ENCODE results near the gene TRPV3. TPM values are rescaled to one million over a fixed set of nuclear protein-coding genes. Genes with fewer than 3 reads are reported as not detected.

The TRPV3 gene
- total and polyA plus RNA-seq, 2 donors (not counting 3 experiments of a cell fraction or from before 2014, with no cell fraction given), result 0.01 TPM; not detected in 1

DNA sequence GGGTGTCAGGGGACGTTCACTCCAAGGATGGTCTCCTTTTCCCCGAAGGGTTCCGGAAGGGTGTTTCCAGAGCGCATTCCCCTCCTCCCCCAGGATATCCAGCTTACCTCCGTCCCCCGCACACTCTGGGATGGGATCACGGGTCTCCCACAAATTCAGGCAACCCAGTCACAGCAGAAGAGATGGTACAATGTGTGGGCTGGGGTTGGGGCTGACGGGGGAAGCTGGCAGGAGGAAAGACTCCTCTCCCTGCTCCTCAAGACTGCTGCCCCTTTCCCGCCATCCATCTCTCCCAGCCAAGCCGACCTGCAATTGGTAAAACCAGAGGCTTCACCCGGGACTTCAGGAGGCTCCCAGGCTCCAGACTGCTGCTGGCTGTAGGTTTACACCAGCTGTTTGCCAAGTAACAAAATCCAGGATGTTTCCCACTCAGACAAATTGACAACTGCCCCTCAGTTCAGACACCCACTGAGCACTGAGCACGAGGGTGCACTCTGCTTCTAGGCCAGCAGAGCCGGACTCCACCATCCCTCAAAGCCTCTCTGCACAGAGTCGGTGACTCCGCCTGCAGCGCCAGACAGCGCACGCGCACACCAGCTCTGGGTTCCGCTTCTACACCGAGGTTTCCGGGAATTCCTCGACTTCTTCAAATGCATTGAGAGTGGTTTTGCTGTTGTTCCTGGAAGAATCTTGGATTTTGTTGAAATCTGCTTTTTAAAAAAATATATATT lies 44.1 kb downstream of the TRPV3 start:
- ChIA-PET CTCF (no interaction called here), POLR2A (no interaction called here)
- TF ChIP-seq POLR2A (IDR thresholded peaks at IDR 0.05; ENCODE audit: low read depth, low read length), result no peak
- TF ChIP-seq, protein P1, sequence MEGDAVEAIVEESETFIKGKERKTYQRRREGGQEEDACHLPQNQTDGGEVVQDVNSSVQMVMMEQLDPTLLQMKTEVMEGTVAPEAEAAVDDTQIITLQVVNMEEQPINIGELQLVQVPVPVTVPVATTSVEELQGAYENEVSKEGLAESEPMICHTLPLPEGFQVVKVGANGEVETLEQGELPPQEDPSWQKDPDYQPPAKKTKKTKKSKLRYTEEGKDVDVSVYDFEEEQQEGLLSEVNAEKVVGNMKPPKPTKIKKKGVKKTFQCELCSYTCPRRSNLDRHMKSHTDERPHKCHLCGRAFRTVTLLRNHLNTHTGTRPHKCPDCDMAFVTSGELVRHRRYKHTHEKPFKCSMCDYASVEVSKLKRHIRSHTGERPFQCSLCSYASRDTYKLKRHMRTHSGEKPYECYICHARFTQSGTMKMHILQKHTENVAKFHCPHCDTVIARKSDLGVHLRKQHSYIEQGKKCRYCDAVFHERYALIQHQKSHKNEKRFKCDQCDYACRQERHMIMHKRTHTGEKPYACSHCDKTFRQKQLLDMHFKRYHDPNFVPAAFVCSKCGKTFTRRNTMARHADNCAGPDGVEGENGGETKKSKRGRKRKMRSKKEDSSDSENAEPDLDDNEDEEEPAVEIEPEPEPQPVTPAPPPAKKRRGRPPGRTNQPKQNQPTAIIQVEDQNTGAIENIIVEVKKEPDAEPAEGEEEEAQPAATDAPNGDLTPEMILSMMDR (IDR thresholded peaks at IDR 0.05; ENCODE audit: extremely low read depth in 1 of 2, insufficient read depth in 1 of 2, low read depth in 1 of 2, low read length in 2 of 2), result no peak
- no peak for TF ChIP-seq POLR2AphosphoS5 (IDR thresholded peaks at IDR 0.05; ENCODE audit: insufficient read depth, low read depth, low read length)
- no peak for TF ChIP-seq EZH2 (IDR thresholded peaks at IDR 0.05; ENCODE audit: borderline replicate concordance, low read depth, low read length, severe bottlenecking)
- TF ChIP-seq MYC (IDR thresholded peaks at IDR 0.05; ENCODE audit: low read depth, low read length), result no peak
- TF ChIP-seq, protein P2, sequence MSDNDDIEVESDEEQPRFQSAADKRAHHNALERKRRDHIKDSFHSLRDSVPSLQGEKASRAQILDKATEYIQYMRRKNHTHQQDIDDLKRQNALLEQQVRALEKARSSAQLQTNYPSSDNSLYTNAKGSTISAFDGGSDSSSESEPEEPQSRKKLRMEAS (IDR thresholded peaks at IDR 0.05; ENCODE audit: insufficient read depth, insufficient read length), result no peak
- TF ChIP-seq GATA2 (IDR thresholded peaks at IDR 0.05; ENCODE audit: insufficient read depth, insufficient read length, low read depth, low read length), result no peak
- no peak for TF ChIP-seq FOS (IDR thresholded peaks at IDR 0.05; ENCODE audit: borderline replicate concordance, insufficient read depth, low read length)
- no peak for TF ChIP-seq JUN (IDR thresholded peaks at IDR 0.05; ENCODE audit: borderline replicate concordance, insufficient read depth, insufficient read length, low read depth)
- no peaks in the 10 kb centered on the region for H3K9me1 ChIP-seq (replicated peaks; ENCODE audit: control insufficient read depth, extremely low read depth, insufficient read depth, low read length)
- no peaks in the 10 kb centered on the region for H3K9me3 ChIP-seq (replicated peaks; ENCODE audit: control insufficient read depth, insufficient read depth, low read length)
- no peak overlapping the region for H2AFZ ChIP-seq (ENCODE audit: low read depth, low read length)
- H3K4me3 ChIP-seq (replicated peaks in 1 of 3; ENCODE audit: insufficient read depth in 1 of 3, low read depth in 1 of 3, low read length in 3 of 3), result no peak overlapping the region
- H3K36me3 ChIP-seq (ENCODE audit: control insufficient read depth in 2 of 2, extremely low read depth in 1 of 2, insufficient read depth in 2 of 2, low read length in 2 of 2), result no peaks in the 10 kb centered on the region
- dilution Hi-C loops (cut with MboI; ENCODE audit: extremely low pct_ligation_motif_present, low sequenced_read_pairs), result no loop called here
- FAIRE-seq (no peak), DNase-seq (ENCODE audit: low read depth, low spot score) (no peak)
- no peaks in the 10 kb centered on the region for H3K27me3 ChIP-seq (ENCODE audit: control insufficient read depth in 2 of 2, insufficient read depth in 2 of 2, low read length in 2 of 2)
- H3K9ac ChIP-seq (replicated peaks; ENCODE audit: extremely low read depth, insufficient read depth, low read length), result no peak overlapping the region
- no peak overlapping the region for H3K27ac ChIP-seq (ENCODE audit: insufficient read depth, low read depth, low read length)
- H3K4me2 ChIP-seq (ENCODE audit: insufficient read depth, low read length), result no peak overlapping the region
- BruUV-seq (replicated peaks), result no TSS peak
- no peaks in the 10 kb centered on the region for H3K79me2 ChIP-seq (ENCODE audit: control insufficient read depth, insufficient read depth, low read length)
- intact Hi-C loops (cut with micrococcal nuclease), result no loop called here
- H3K4me1 ChIP-seq (ENCODE audit: control insufficient read depth, extremely low read depth, insufficient read depth, low read length), result no peaks in the 10 kb centered on the region
- no peaks in the 10 kb centered on the region for H4K20me1 ChIP-seq (replicated peaks; ENCODE audit: control insufficient read depth, extremely low read depth, insufficient read depth, low read length)

All from endothelial cell of umbilical vein (primary cell).